ENCODE data around the gene TMEM170A. TPM values are rescaled to one million over a fixed set of nuclear protein-coding genes. Genes with fewer than 3 reads are reported as not detected.

Gene TMEM170A
- total and polyA plus RNA-seq, 2 donors (not counting 1 experiment from before 2014, with no cell fraction given), result 21.8 to 37.9 TPM

GRCh38 chr16:75482434-75483205 lies 18.1 kb upstream of the TMEM170A start:
- Histone ChIP-seq H3K9ac (ENCODE audit: low read length) (no peak overlapping the region), H4K20me1 (ENCODE audit: control insufficient read depth, insufficient read depth, low read length, poor library complexity, severe bottlenecking) (no peaks in the 10 kb centered on the region), H3K79me2 (ENCODE audit: control insufficient read depth, insufficient read depth, low read length) (no peaks in the 10 kb centered on the region), H3K4me2 (replicated peaks; ENCODE audit: low read depth, low read length, poor library complexity, severe bottlenecking) (no peak overlapping the region), H3K4me3 (ENCODE audit: control extremely low read depth in 1 of 5, extremely low read depth in 1 of 5, insufficient read depth in 1 of 5, low read depth in 2 of 5, low read length in 4 of 5) (no peak overlapping the region), H3K27me3 (replicated peaks in 1 of 4; ENCODE audit: control extremely low read depth in 1 of 4, control insufficient read depth in 3 of 4, insufficient read depth in 4 of 4, low read length in 3 of 4) (no peaks in the 10 kb centered on the region), H2AFZ (ENCODE audit: insufficient read depth, low read depth, low read length, poor library complexity, severe bottlenecking) (no peak overlapping the region), H3K36me3 (replicated peaks in 1 of 2; ENCODE audit: control extremely low read depth in 1 of 2, control insufficient read depth in 1 of 2, extremely low read depth in 1 of 2, insufficient read depth in 2 of 2, low read length in 1 of 2) (no peaks in the 10 kb centered on the region), H3K9me3 (ENCODE audit: control extremely low read depth in 1 of 3, control insufficient read depth in 2 of 3, insufficient read depth in 1 of 3, low read length in 2 of 3) (no peaks in the 10 kb centered on the region), H3K27ac (ENCODE audit: low read length in 2 of 2) (no peak overlapping the region), H3K4me1 (ENCODE audit: control insufficient read depth in 2 of 2, insufficient read depth in 2 of 2, low read length in 2 of 2) (peaks cover 0 to 3% of the 10 kb centered on the region in 2 donors)
- no peak for TF ChIP-seq EZH2 (IDR thresholded peaks at IDR 0.05; ENCODE audit: borderline replicate concordance, insufficient read depth, low read depth, low read length, poor library complexity, severe bottlenecking)
- TF ChIP-seq CTCF (IDR thresholded peaks at IDR 0.05), result no peak
- Mint-ChIP-seq H3K4me1 (peaks cover 27% of the 10 kb centered on the region), H3K9me3 (ENCODE audit: insufficient read depth) (no peaks in the 10 kb centered on the region), H3K27ac (no peak overlapping the region), H3K27me3 (peaks cover 7% of the 10 kb centered on the region), H3K4me3 (no peak overlapping the region)
- intact Hi-C loops (cut with micrococcal nuclease), result no loop called here
- ATAC-seq (ENCODE audit: low read depth) (no peak), DNase-seq (no peak)
- WGBS (ENCODE audit: insufficient coverage), result 81% methylated on average over 11 of the region's 14 CpGs
- CTCF ChIA-PET, result interaction anchor here (0.5 to 1.0 kb wide), 2 partner anchors 10 to 844 kb away, joined by 3 read pairs; no protein-coding TSS in a partner anchor
- POLR2A ChIA-PET, result no interaction called here

GRCh38 chr16:75481475-75481874 lies 17.0 kb upstream of the TMEM170A start:
- ChIA-PET CTCF (no interaction called here), POLR2A (interaction anchor here (0.6 kb wide), 1 partner anchor 12 kb away, joined by 4 read pairs; no protein-coding TSS in a partner anchor)
- peaks cover 0 to 3% of the 10 kb centered on the region in 2 donors for H3K4me1 ChIP-seq (ENCODE audit: control insufficient read depth in 2 of 2, insufficient read depth in 2 of 2, low read length in 2 of 2)
- no peak overlapping the region for H3K27ac Mint-ChIP-seq
- WGBS (ENCODE audit: insufficient coverage), result 92% methylated on average over 7 of the region's 7 CpGs
- no peak overlapping the region for H3K4me2 ChIP-seq (replicated peaks; ENCODE audit: low read depth, low read length, poor library complexity, severe bottlenecking)
- peaks cover 7% of the 10 kb centered on the region for H3K27me3 Mint-ChIP-seq
- intact Hi-C loops (cut with micrococcal nuclease), result no loop called here
- no peaks in the 10 kb centered on the region for H3K36me3 ChIP-seq (replicated peaks in 1 of 2; ENCODE audit: control extremely low read depth in 1 of 2, control insufficient read depth in 1 of 2, extremely low read depth in 1 of 2, insufficient read depth in 2 of 2, low read length in 1 of 2)
- no peaks in the 10 kb centered on the region for H3K9me3 Mint-ChIP-seq (ENCODE audit: insufficient read depth)
- no peaks in the 10 kb centered on the region for H4K20me1 ChIP-seq (ENCODE audit: control insufficient read depth, insufficient read depth, low read length, poor library complexity, severe bottlenecking)
- TF ChIP-seq CTCF (IDR thresholded peaks at IDR 0.05) (no peak), EZH2 (IDR thresholded peaks at IDR 0.05; ENCODE audit: borderline replicate concordance, insufficient read depth, low read depth, low read length, poor library complexity, severe bottlenecking) (no peak)
- no peak overlapping the region for H3K27ac ChIP-seq (ENCODE audit: low read length in 2 of 2)
- no peak overlapping the region for H3K9ac ChIP-seq (ENCODE audit: low read length)
- no peak overlapping the region for H3K4me3 Mint-ChIP-seq
- no peak overlapping the region for H3K4me3 ChIP-seq (ENCODE audit: control extremely low read depth in 1 of 5, extremely low read depth in 1 of 5, insufficient read depth in 1 of 5, low read depth in 2 of 5, low read length in 4 of 5)
- no peak for ATAC-seq (ENCODE audit: low read depth)
- no peak for DNase-seq
- peaks cover 20% of the 10 kb centered on the region for H3K4me1 Mint-ChIP-seq
- no peak overlapping the region for H2AFZ ChIP-seq (ENCODE audit: insufficient read depth, low read depth, low read length, poor library complexity, severe bottlenecking)
- no peaks in the 10 kb centered on the region for H3K27me3 ChIP-seq (replicated peaks in 1 of 4; ENCODE audit: control extremely low read depth in 1 of 4, control insufficient read depth in 3 of 4, insufficient read depth in 4 of 4, low read length in 3 of 4)
- no peaks in the 10 kb centered on the region for H3K79me2 ChIP-seq (ENCODE audit: control insufficient read depth, insufficient read depth, low read length)
- H3K9me3 ChIP-seq (ENCODE audit: control extremely low read depth in 1 of 3, control insufficient read depth in 2 of 3, insufficient read depth in 1 of 3, low read length in 2 of 3), result no peaks in the 10 kb centered on the region

Measured in B cell (primary cell).